SK-N-SH (cell line): Measurements from ENCODE around the gene F11. TPM values are rescaled to one million over a fixed set of nuclear protein-coding genes. Genes with fewer than 3 reads are reported as not detected.

Experiments
- CTCF ChIA-PET: fragments of 300-600, 350-600 bp; formaldehyde crosslinking; extraction: SDS; loops from one replicate; lab custom pipeline; 2021; lab: Yijun Ruan, JAX
- POLR2A ChIA-PET: fragments of 350-600 bp; sonication (Branson Sonifier 250); formaldehyde crosslinking; extraction: SDS; loops from one replicate; lab custom pipeline; 2020; ENCODE audit warnings: antibody characterized with exemption, inconsistent platforms; lab: Yijun Ruan, JAX
- DNase-seq: peaks from one replicate; pipeline ENCODE4 v3.0.0; 2012
- H2AFZ ChIP-seq: fragments of 200-600 bp; sonication (generic); 2 replicates; pipeline ENCODE4 v1.8.1; 2016; ENCODE audit warnings: antibody characterized with exemption, mild to moderate bottlenecking, low read depth
- H3F3A ChIP-seq: fragments of 200-600 bp; sonication (generic); replicated peaks from 2 replicates; pipeline ENCODE3; 2016; ENCODE audit warnings: antibody characterized with exemption, mild to moderate bottlenecking; ENCODE audit not compliant: insufficient read depth
- H3K27ac ChIP-seq, 2 experiments: fragments of 200-500 bp in 1 of 2; fragments of 200-600 bp in 1 of 2; sonication (Bioruptor generic) in 1 of 2; sonication (generic), shearing (Covaris generic) in 1 of 2; 2 replicates each; pipeline versions ENCODE4 v1.5.1 to v1.6.1; 2014 to 2016; ENCODE audit warnings: low read depth in 2 of 2, inconsistent platforms in 1 of 2, low read length in 1 of 2, mild to moderate bottlenecking in 1 of 2, mixed read lengths in 1 of 2
- H3K27me3 ChIP-seq: fragments of 200-600 bp; sonication (generic), shearing (Covaris generic); 2 replicates; pipeline ENCODE4 v1.6.1; 2016; ENCODE audit warnings: mixed run types; ENCODE audit not compliant: insufficient read depth
- H3K36me3 ChIP-seq, 2 experiments: fragments of 200-500 bp in 1 of 2; fragments of 200-600 bp in 1 of 2; sonication (Bioruptor generic) in 1 of 2; sonication (generic) in 1 of 2; replicated peaks in 1 of 2; 2 replicates each; pipeline versions ENCODE3 to v1.5.1; 2014 to 2016; ENCODE audit warnings: low read length in 1 of 2, mild to moderate bottlenecking in 1 of 2; ENCODE audit not compliant: insufficient read depth in 2 of 2, control insufficient read depth in 1 of 2
- H3K4me1 ChIP-seq, 2 experiments: fragments of 200-500 bp in 1 of 2; fragments of 200-600 bp in 1 of 2; sonication (Bioruptor generic) in 1 of 2; sonication (generic), shearing (Covaris generic) in 1 of 2; 2 replicates each; pipeline versions ENCODE4 v1.5.1 to v1.6.1; 2014 to 2016; ENCODE audit warnings: low read depth in 1 of 2, low read length in 1 of 2, mixed run types in 1 of 2; ENCODE audit not compliant: insufficient read depth in 2 of 2, control insufficient read depth in 1 of 2
- H3K4me2 ChIP-seq: fragments of 200-600 bp; sonication (generic), shearing (Covaris generic); 2 replicates; pipeline ENCODE4 v1.6.1; 2017; ENCODE audit warnings: mixed run types
- H3K4me3 ChIP-seq, 2 experiments: fragments of 200-500 bp in 1 of 2; fragments of 200-600 bp in 1 of 2; sonication (Bioruptor generic) in 1 of 2; sonication (generic), shearing (Covaris generic) in 1 of 2; 2 replicates each; pipeline versions ENCODE4 v1.5.1 to v1.8.1; 2014 to 2016; ENCODE audit warnings: low read depth in 2 of 2, inconsistent platforms in 1 of 2, low read length in 1 of 2, mild to moderate bottlenecking in 1 of 2, mixed read lengths in 1 of 2, moderate library complexity in 1 of 2
- H3K79me2 ChIP-seq: fragments of 200-600 bp; sonication (generic); 2 replicates; pipeline ENCODE4 v1.8.1; 2017; ENCODE audit warnings: mild to moderate bottlenecking; ENCODE audit not compliant: insufficient read depth
- H3K9ac ChIP-seq: fragments of 200-600 bp; sonication (generic); 2 replicates; pipeline ENCODE4 v1.6.1; 2017; ENCODE audit warnings: mixed run types
- H3K9me2 ChIP-seq: fragments of 200-600 bp; sonication (generic); 2 replicates; pipeline ENCODE4 v1.6.1; 2017; ENCODE audit warnings: mixed run types
- H3K9me3 ChIP-seq: fragments of 200-600 bp; sonication (generic); 2 replicates; pipeline ENCODE4 v1.6.1; 2017; ENCODE audit warnings: mixed run types, mild to moderate bottlenecking, moderate library complexity
- H4K20me1 ChIP-seq: fragments of 200-600 bp; sonication (generic); 2 replicates; pipeline ENCODE4 v1.6.1; 2017; ENCODE audit warnings: mild to moderate bottlenecking, mixed run types; ENCODE audit not compliant: insufficient read depth
- CTCF ChIP-seq: fragments of 200-600 bp; sonication (generic); IDR thresholded peaks from 2 replicates; pipeline ENCODE4 v1.6.1; 2017; ENCODE audit warnings: antibody characterized with exemption, mild to moderate bottlenecking, moderate library complexity
- ELF1 ChIP-seq: IDR thresholded peaks from 2 replicates; pipeline ENCODE4 v1.4.0; 2012
- EZH2phosphoT487 ChIP-seq: fragments of 200-600 bp; sonication (generic); IDR thresholded peaks from 2 replicates; pipeline ENCODE4 v1.6.1; 2017; ENCODE audit warnings: low read depth, mixed run types, mild to moderate bottlenecking, antibody characterized with exemption, moderate library complexity, borderline replicate concordance
- FOXJ3 ChIP-seq: sonication (generic); formaldehyde crosslinking; IDR thresholded peaks from 2 replicates; pipeline ENCODE4 v1.5.1; 2020; ENCODE audit warnings: mild to moderate bottlenecking, missing genetic modification reagents
- FOXM1 ChIP-seq: IDR thresholded peaks from 2 replicates; pipeline ENCODE4 v1.4.0; 2012; ENCODE audit warnings: low read depth, mild to moderate bottlenecking
- GATA2 ChIP-seq: sonication (generic); formaldehyde crosslinking; IDR thresholded peaks from 2 replicates; pipeline ENCODE4 v1.5.0; 2020; ENCODE audit warnings: mild to moderate bottlenecking, missing genetic modification reagents
- JUND ChIP-seq: IDR thresholded peaks from 2 replicates; pipeline ENCODE4 v1.4.0; 2012
- MXI1 ChIP-seq: IDR thresholded peaks from 2 replicates; pipeline ENCODE4 v1.6.1; 2012; ENCODE audit warnings: mild to moderate bottlenecking, low read depth, low read length, improper control_type of control experiment
- ZBTB33 ChIP-seq: IDR thresholded peaks from 2 replicates; pipeline ENCODE4 v1.4.0; 2012; ENCODE audit warnings: low read depth, borderline replicate concordance
- WGBS: methylation state at CpG from one replicate; pipeline ENCODE4 v1.1.6; 2017; ENCODE audit warnings: low lambda C conversion rate; 5-methylcytosine and 5-hydroxymethylcytosine counted together
- polyA plus RNA-seq, 3 experiments: library from polyadenylated mRNA; depleted of rRNA; stranded (reverse); fragments of >200 nt; gene quantifications; 2 replicates each; pipeline ENCODE4 v1.2.3, GENCODE V29; 2012

Gene F11
- polyA plus RNA-seq, 1 of the 3 experiments (the other 2 are of a cell fraction), result not detected

- H3K4me2 ChIP-seq, result no peak overlapping the region
- H3K9me3 ChIP-seq, result no peaks in the 10 kb centered on the region
- no peak for TF ChIP-seq EZH2phosphoT487
- no peak for TF ChIP-seq FOXM1
- TF ChIP-seq MXI1, result no peak
- no peaks in the 10 kb centered on the region for H3K4me1 ChIP-seq
- no peak overlapping the region for H3K9ac ChIP-seq
- no peak overlapping the region for H2AFZ ChIP-seq
- H3K27me3 ChIP-seq, result peaks cover 9% of the 10 kb centered on the region; the same call in 1 of the 2 replicates
- no peaks in the 10 kb centered on the region for H3K79me2 ChIP-seq
- H3F3A ChIP-seq, result no peaks in the 10 kb centered on the region
- ChIA-PET POLR2A (no interaction called here), CTCF (interaction anchor here (1.0 to 1.2 kb wide), 2 partner anchors 8 to 296 kb away, joined by 3 to 4 read pairs; no protein-coding TSS in a partner anchor)
- no peaks in the 10 kb centered on the region for H3K9me2 ChIP-seq
- H3K4me3 ChIP-seq, result no peak overlapping the region
- 28% methylated on average over 6 of the region's 10 CpGs for WGBS
- H4K20me1 ChIP-seq, result no peaks in the 10 kb centered on the region
- no peak for DNase-seq
- H3K27ac ChIP-seq, result no peak overlapping the region
- H3K36me3 ChIP-seq, result no peaks in the 10 kb centered on the region
Measured at GRCh38 chr4:186291256-186291890, 25.4 kb downstream of the F11 start.

GRCh38 chr4:186294160-186294559, 28.2 kb downstream of the F11 start:
- no peak for DNase-seq
- POLR2A ChIA-PET, result no interaction called here

More at GRCh38 chr4:186294160-186294559, 28.2 kb downstream of the F11 start:
- Histone ChIP-seq H4K20me1 (no peaks in the 10 kb centered on the region), H3K27ac (no peak overlapping the region), H3K79me2 (no peaks in the 10 kb centered on the region), H3K4me2 (no peak overlapping the region), H2AFZ (no peak overlapping the region), H3K9ac (no peak overlapping the region), H3K36me3 (no peaks in the 10 kb centered on the region), H3K4me1 (no peaks in the 10 kb centered on the region), H3K9me3 (no peaks in the 10 kb centered on the region), H3F3A (no peaks in the 10 kb centered on the region), H3K27me3 (peaks cover 15% of the 10 kb centered on the region; the same call in 1 of the 2 replicates), H3K4me3 (no peak overlapping the region), H3K9me2 (no peaks in the 10 kb centered on the region)
- CTCF ChIA-PET, result interaction anchor here (10.1 kb wide), 1 partner anchor 292 kb away, joined by 97 read pairs; no protein-coding TSS in a partner anchor
- TF ChIP-seq ZBTB33 (no peak), GATA2 (no peak), JUND (no peak), ELF1 (no peak), CTCF (no peak), FOXJ3 (CRISPR knock-in tag) (no peak)
- 42% methylated on average over 9 of the region's 9 CpGs for WGBS
